SKM-1 (cell line): Measurements from ENCODE around the gene ZNF316.

Experiments used
- DNase-seq: peaks from one replicate; lab custom pipeline; 2025; ENCODE audit not compliant: unreplicated experiment; lab: John Stamatoyannopoulos, UW

Gene ZNF316

DNA sequence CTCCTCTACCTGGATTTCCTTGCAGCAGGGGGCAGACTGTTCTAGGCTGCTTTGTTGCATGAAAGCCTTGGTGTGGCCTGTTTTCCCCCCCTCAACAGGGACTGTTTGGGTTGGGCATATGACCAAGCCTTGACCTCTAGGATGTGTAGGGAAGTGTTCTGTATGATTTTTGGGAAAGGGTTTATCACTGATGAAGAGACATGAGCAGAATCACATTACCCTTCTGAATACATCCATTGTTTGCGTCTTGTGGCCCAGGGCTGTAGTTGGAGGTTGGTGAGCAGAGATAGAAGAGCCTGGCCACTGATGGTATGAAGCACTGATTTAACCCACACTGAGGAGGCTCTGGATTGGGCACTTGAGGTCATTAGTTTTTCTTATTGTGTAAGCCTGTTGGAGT is 43.0 kb downstream of the ZNF316 start:
- DNase-seq = no peak

DNA sequence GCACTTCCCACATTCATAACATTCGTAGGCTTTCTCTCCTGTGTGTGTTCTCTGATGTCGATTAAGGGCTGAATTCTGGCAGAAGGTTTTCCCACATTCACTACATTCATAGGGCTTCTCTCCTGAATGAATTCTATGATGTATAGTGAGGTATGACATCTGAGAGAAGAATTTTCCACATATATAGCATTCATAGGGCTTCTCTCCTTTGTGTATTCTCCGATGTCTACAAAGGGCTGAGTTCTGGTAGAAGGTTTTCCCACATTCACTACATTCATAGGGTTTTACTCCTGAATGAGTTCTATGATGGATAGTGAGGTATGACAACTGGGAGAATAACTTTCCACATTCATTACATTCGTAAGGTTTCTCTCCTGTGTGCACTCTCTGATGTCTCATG is 54.0 kb downstream of the ZNF316 start:
- no peak for DNase-seq

DNA sequence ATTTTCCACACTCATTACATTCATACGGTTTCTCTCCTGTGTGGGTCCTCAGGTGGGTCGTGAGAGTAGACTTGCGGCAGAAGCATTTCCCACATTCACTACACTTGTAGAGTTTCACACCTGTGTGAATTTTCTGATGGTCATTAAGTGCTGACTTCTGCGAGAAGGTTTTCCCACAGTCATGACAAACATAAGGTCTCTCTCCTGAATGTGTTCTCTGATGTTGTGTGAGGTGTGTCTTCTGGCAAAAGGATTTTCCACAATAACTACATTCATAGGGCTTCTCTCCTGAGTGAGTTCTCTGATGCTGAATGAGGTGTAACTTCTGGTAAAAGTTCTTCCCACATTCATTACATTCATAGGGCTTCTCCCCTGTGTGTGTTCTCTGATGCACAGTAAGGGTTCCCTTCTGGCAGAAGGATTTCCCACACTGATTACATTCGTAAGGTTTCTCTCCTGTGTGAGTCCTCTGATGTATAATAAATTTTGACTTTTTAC is 54.5 kb downstream of the ZNF316 start:
- no peak for DNase-seq

DNA sequence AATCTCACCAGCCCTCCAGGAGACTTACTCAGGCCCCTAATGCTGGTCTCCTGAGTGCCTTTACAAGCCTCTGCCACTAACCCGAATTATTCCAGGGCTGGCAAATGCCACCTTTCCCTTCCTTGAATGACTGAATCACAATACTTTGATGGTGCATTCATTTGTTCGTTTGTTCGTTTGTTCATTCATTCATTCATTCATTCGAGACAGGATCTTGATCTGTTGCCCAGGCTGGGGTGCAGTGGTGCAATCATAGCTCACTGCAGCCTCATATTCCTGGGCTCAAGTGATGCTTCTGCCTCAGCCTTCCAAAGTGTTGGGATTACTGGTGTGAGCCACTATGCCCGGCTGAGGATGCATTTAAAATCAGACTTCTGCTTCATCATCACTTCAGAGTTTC is 63.7 kb downstream of the ZNF316 start:
- DNase-seq = no peak

DNA sequence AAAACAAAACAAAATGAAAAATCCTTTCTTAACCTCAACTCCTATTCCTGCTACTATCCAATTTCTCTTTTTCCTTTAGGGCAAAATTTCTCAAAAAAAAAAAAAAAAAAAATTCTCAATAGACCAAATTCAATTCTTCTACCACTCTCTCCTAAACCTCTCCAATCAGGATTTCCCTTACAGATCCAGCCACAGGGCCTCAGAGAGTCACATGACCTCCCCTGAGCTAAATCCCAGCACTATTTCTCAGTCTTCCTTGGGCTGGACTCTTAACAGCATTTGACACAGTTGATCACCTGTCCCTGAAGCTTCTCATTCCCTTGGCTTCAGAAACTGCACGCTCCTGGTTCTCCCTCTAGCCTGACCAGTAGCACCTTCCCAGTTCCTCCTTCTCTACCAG is 64.7 kb downstream of the ZNF316 start:
- DNase-seq = no peak
